ENCODE data around the gene FSD2. TPM values are rescaled to one million over a fixed set of nuclear protein-coding genes. Genes with fewer than 3 reads are reported as not detected.

The FSD2 gene
- total and polyA plus RNA-seq, 4 experiments from 2014 or later, result 0.08 to 0.11 TPM; not detected in 2

Other genes with a start within 250 kb of the FSD2 start
- gene CPEB1, start 158.7 kb downstream of the FSD2 start, total RNA-seq, result under 1 TPM; 0.17 to 0.38 TPM
- gene CPEB1, start 158.7 kb downstream of the FSD2 start, polyA plus RNA-seq, result under 1 TPM; 0.39 to 0.55 TPM
- under 1 TPM; 0.64 to 0.78 TPM for gene AP3B2, start 96.2 kb downstream of the FSD2 start, total RNA-seq
- gene AP3B2, start 96.2 kb downstream of the FSD2 start, polyA plus RNA-seq, result not detected
- gene WHAMM, start 3.6 kb upstream of the FSD2 start, total RNA-seq, result 10 to 100 TPM; 31.6 to 33.5 TPM
- 1 to 10 TPM; 2.2 to 7.1 TPM for gene WHAMM, start 3.6 kb upstream of the FSD2 start, polyA plus RNA-seq
- 1 to 10 TPM; 6.1 to 6.5 TPM for gene HOMER2, start 146.7 kb upstream of the FSD2 start, total RNA-seq
- 1 to 10 TPM in 1 of 2 donors, not detected in 1; 1.5 TPM for gene HOMER2, start 146.7 kb upstream of the FSD2 start, polyA plus RNA-seq
- gene RAMAC, start 180.1 kb upstream of the FSD2 start, total RNA-seq, result 10 to 100 TPM; 19.3 to 22.0 TPM
- gene RAMAC, start 180.1 kb upstream of the FSD2 start, polyA plus RNA-seq, result 10 to 100 TPM; 30.6 to 58.4 TPM
- gene C15orf40, start 205.6 kb upstream of the FSD2 start, total RNA-seq, result 10 to 100 TPM; 47.0 to 48.5 TPM
- 10 to 100 TPM; 51.1 to 61.0 TPM for gene C15orf40, start 205.6 kb upstream of the FSD2 start, polyA plus RNA-seq